OCI-LY3 (cell line): Measurements from ENCODE around the gene SDR42E1.

ENCODE experiments used
- CTCF ChIP-seq: fragments of 200-600, 300-600 bp; sonication (generic); IDR thresholded peaks from 2 replicates; pipeline ENCODE4 v1.5.1; 2014; ENCODE audit warnings: antibody characterized with exemption, low read length, low read depth
- EZH2phosphoT487 ChIP-seq: fragments of 200-600 bp; shearing (Covaris generic); IDR thresholded peaks from 2 replicates; pipeline ENCODE4 v1.6.1; 2018; ENCODE audit warnings: antibody characterized with exemption, mixed run types, low read depth

GRCh38 chr16:81975637-81976036 lies 35.6 kb downstream of the SDR42E1 start:
- TF ChIP-seq EZH2phosphoT487 = no peak
- TF ChIP-seq CTCF = no peak
